Right lung (tissue), 10 donors: ENCODE data around the gene GABRG2. TPM values are rescaled to one million over a fixed set of nuclear protein-coding genes. Genes with fewer than 3 reads are reported as not detected.
"Not testable (repeated sequence)": the region's sequence is repeated elsewhere in the genome, so short reads cannot be mapped to it uniquely, and the experiment has no call there.

Source experiments
- DNase-seq, 2 donors: peaks; one replicate each; pipeline ENCODE4 v3.0.0-alpha.2; 2013
- long read RNA-seq, 8 donors: transcript quantifications; one replicate each; lab custom pipeline, GENCODE V29; 2026
- polyA plus RNA-seq, 5 donors: library from polyadenylated mRNA; unstranded; fragments of 120-200 nt; gene quantifications; one replicate each; pipeline versions ENCODE4 v1.2.1 to v1.2.3, GENCODE V29; 2013; ENCODE audit warnings: inconsistent platforms in 1 of 5, low replicate concordance in 1 of 5; ENCODE audit not compliant: insufficient read length in 5 of 5, insufficient read depth in 1 of 5

GABRG2 gene
- under 1 TPM; 0.09 to 0.42 (median 0.25) TPM for polyA plus RNA-seq
- long read RNA-seq, donor 1 = 0 reads
- long read RNA-seq, donor 2 = 0 reads
- long read RNA-seq, donor 3 = 0 reads
- long read RNA-seq, donor 4 = 0 reads
- long read RNA-seq, donor 5 = 0 reads
- long read RNA-seq, donor 6 = 0 reads
- long read RNA-seq, donor 7 = 0 reads
- long read RNA-seq, donor 8 = 0 reads

GRCh38 chr5:162067655-162068411 lies at the start of gene GABRG2:
GABRG2 (plus strand) TSS chr5:162067773; CDS start chr5:162068000, 227 bp downstream.
- DNase-seq = no peak

GRCh38 chr5:162025312-162025711 lies 42.3 kb upstream of the GABRG2 start:
- no peak for DNase-seq

GRCh38 chr5:162026803-162027202 lies 40.8 kb upstream of the GABRG2 start:
- no peak for DNase-seq

GRCh38 chr5:162037431-162037830 lies 30.1 kb upstream of the GABRG2 start:
- DNase-seq = no peak

GRCh38 chr5:162047279-162047678 lies 20.3 kb upstream of the GABRG2 start:
- no peak for DNase-seq

- DNase-seq = no peak
Observed at GRCh38 chr5:162052676-162053075, 14.9 kb upstream of the GABRG2 start.

- DNase-seq = not testable (repeated sequence)
Observed at GRCh38 chr5:162055095-162055494, 12.5 kb upstream of the GABRG2 start.

GRCh38 chr5:162067162-162067561 lies 411 bp upstream of the GABRG2 start:
- DNase-seq = no peak

GRCh38 chr5:162068412-162068811 lies 839 bp downstream of the GABRG2 start:
- DNase-seq = peak; percentile 26 to 45

GRCh38 chr5:162068936-162069335 lies 1.4 kb downstream of the GABRG2 start:
- no peak for DNase-seq

GRCh38 chr5:162078805-162079204 lies 11.2 kb downstream of the GABRG2 start:
- DNase-seq = no peak

- no peak for DNase-seq
Observed at GRCh38 chr5:162091336-162091735, 23.8 kb downstream of the GABRG2 start.

GRCh38 chr5:162096448-162096847 lies 28.9 kb downstream of the GABRG2 start:
- no peak for DNase-seq

- no peak for DNase-seq
Observed at GRCh38 chr5:162107591-162107990, 40.0 kb downstream of the GABRG2 start.

- no peak for DNase-seq
Observed at GRCh38 chr5:162119801-162120200, 52.2 kb downstream of the GABRG2 start.

- no peak for DNase-seq
Observed at GRCh38 chr5:162128117-162128516, 60.5 kb downstream of the GABRG2 start.

GRCh38 chr5:162132348-162132747 lies 64.8 kb downstream of the GABRG2 start:
- no peak for DNase-seq

GRCh38 chr5:162139190-162139589 lies 71.6 kb downstream of the GABRG2 start:
- no peak for DNase-seq

GRCh38 chr5:162154242-162154641 lies 86.7 kb downstream of the GABRG2 start:
- DNase-seq = no peak

GRCh38 chr5:162160401-162160800 lies 92.8 kb downstream of the GABRG2 start:
- DNase-seq = no peak

- DNase-seq = no peak
Observed at GRCh38 chr5:162163663-162164062, 96.1 kb downstream of the GABRG2 start.

GRCh38 chr5:162174358-162174974 lies 106.9 kb downstream of the GABRG2 start:
- no peak for DNase-seq

- DNase-seq = no peak
Observed at GRCh38 chr5:162187371-162187770, 119.8 kb downstream of the GABRG2 start.
